Cortex of kidney (tissue), 1 donor: ENCODE measurements around the gene SPINK1.
"Not testable (repeated sequence)": the region's sequence is repeated elsewhere in the genome, so short reads cannot be mapped to it uniquely, and the experiment has no call there.

ENCODE experiments used
- DNase-seq: peaks from one replicate; lab custom pipeline; 2025; lab: John Stamatoyannopoulos, UW

The SPINK1 gene

DNA sequence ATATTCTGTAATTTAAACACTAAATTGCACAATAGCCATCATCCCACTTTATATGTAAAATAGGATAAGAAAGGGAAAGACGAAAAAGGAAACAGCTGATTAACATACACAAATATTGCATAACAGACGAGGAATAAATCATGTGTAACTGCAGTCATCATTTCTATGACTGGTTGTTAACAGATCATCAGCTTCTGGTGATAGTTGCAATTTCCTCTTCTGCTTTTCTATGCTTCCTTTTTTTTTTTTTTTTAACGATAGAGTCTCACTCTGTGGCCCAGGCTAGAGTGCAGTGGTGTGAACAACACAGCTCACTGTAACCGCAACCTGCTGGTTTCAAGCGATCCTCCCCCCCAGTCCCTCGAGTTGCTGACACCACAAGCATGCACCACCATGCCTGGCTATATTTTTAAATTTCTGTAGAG is 26.4 kb downstream of the SPINK1 start:
- DNase-seq = no peak

DNA sequence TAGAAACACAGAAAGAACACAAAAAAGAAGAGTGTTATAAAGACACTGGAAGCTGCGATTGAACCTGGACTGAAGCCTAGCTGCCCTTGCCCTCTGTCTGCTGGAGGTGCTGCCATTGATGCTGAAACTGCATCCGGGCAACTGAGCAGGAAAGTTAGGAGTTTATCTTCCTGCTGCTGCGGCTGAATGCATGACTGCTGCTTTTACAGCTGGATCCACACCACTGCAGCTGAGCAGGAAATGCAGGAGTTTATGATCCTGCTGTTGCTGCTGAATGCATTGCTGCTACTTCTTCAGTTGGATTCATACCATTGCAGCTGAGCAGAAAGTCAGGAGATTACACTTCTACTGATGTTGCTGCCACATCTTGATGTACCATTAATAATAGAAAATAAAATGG is 27.1 kb downstream of the SPINK1 start:
- no peak for DNase-seq

DNA sequence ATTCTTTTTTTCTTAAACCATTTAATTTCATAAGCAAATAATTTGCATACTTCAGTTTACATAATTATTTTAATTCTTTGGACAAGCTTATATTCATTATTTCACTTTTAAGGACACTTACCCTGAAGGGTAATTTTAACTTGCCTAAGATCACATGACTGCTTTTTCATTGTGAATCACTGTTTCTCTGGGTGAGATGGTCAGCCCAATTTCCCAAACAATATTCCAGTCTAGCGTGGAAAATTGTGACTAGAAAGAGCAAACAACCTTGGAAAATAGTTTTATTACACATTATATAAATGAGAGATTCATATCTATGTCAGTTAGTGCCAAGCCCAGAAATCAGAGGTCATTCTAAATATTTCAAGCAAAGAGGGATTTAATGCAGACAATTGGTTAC is 27.5 kb downstream of the SPINK1 start:
- DNase-seq = no peak

DNA sequence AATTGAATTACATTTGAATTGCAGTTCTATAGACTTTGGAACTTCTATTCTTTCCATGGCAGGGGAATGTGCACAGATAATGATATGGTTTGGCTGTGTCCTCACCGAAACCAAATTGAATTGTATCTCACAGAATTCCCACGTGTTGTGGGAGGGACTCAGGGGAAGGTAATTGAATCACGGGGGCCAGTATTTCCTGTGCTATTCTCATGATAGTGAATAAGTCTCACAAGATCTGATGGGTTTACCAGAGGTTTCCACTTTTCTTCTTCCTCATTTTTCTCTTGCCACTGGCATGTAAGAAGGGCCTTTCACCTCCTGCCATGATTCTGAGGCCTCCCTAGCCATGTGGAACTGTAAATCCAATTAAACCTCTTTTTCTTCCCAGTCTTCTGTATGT is 28.3 kb downstream of the SPINK1 start:
- not testable (repeated sequence) for DNase-seq

DNA sequence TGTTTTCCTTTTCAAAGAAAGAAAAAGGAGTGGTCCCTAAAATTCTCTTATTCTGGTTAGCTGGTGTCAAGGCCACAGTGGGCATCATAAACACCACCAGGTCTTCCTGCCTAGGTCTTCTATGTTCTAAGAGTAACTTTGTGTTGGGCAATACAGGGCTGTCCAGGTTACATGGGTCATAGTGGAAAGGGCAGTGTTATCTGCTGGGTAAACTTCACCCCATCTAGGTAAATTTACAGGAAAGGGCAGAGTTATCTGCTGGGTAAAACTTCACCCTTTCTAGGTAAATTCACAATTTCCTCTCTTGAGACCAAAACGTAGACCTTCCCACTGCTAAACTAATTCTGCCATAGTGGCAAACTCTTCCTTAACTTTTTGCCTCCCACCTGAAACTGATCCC is 30.0 kb downstream of the SPINK1 start:
- DNase-seq = no peak

DNA sequence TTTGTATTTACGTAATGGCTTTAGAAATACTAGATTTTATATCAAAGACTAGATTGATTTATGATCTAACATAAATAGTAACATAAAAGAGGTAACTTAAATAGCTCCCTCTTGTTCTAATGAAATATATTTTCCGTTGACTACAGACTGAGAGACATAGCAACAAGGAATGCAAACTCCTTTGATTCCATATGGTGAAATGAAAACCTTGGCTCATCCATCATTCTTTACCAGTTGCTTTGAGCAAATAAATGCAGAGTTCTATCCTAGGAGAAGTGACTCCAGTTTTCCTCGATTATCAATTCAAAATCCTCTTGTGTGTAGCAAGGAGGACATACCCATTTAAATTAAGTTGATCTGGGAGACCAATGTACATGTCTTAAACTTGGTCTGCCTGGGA is 31.0 kb downstream of the SPINK1 start:
- no peak for DNase-seq

DNA sequence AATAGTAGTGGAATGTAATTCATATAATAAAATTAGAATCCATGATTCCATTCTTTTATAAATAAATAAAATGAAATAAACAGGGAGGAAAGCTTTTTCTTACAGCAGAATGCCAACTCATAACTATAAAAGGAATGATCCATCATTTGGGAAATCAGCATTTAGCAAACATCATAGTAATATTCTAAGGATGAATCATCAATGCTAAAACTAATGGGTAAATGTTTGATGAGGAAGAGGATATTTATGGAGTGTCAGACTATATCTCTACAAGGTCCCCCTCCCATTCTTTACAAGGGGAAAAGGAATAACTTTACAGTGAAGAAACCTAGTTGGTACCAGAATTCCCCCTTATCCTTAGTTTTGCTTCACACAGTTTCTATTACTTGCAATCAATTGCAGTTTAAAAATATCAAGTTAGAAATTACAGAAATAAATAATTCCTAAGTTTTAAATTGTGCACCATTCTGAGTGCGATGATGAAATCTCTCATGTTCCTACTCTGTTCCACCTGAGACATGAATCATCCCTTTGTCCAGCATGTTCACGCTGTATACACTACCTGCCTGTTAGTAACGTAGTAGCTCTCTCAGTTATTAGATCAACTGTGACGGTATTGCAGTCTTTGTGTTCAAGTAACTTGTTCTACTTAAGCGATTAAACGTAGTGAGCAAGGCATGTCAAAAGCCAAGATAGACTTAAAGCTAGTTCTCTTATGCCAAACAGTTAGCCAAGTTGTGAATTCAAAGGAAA is 34.7 kb downstream of the SPINK1 start:
- DNase-seq = no peak

DNA sequence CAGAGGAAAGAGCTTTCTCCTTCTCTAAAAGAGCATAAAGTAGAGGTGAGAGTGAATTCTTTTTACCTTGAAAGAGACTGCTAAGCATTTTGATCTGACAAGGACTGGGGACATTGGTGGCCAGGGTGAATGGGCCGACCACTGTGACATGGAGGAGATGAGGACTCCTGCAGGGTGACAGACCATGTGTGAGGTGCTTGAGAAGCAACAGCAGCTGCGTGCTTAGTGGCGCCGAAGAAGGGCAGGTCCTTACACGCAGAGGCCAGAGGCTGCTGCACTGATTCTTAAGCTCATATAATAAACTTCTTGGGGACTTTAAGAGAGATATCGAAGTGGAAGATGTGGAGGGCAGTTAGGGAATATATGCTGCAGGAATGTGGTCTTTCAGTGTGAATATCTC is 40.3 kb downstream of the SPINK1 start:
- no peak for DNase-seq

DNA sequence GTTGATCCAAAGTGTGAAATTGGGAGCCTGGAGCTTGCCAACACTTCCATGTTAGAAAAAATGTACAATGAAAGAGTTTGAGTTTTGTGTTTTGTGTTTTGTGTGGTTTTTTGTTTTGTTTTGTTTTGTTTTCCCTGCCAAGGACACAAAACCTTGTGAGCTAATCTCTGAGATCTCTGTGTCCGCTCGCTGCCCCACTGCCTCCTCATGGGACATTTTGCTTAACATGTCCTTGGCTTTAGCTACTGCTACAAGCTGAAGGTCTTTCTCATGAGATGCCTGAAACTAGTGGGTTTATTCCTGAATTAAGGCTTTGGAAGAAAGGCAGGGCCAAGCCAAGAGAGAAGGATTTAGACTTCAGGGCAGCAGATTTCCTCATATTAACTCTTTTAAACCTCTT is 41.7 kb downstream of the SPINK1 start:
- no peak for DNase-seq

DNA sequence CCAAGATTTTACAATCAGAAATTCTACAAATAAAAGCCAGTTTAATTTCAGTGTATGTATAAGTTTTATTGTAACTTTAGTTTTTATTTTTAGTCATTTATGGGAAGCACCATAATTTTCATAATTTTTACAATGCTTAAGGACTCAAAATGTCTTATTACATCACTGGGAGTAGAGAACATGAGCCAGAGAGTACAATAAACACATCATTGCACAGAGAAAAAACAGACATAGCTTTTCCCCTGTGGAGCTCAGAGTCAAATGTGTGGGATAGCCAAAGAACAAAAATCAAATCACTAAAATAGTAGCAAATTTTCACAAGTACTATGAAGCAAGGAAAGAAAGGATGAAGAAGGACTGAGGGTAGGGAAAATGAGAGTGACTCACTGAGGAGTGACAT is 43.4 kb downstream of the SPINK1 start:
- no peak for DNase-seq

DNA sequence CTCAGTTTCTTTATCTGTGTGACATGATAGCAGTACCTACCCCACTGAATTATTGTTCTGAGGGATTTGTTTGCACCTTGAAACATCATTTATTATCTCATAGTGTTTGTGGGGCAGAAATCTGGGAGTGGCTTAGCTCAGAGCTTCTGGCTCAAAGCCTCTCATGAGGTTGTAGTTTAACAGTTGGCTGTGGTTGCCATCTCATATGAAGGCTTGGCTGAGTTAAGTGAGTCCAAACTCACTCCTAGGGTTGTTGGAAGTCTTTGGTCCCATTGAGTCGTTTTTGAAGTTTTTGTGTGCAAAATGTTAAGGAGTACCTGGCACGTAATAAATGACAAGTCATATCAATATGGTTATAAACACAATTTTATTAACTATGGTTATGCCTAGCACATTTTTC is 45.3 kb downstream of the SPINK1 start:
- DNase-seq = no peak

DNA sequence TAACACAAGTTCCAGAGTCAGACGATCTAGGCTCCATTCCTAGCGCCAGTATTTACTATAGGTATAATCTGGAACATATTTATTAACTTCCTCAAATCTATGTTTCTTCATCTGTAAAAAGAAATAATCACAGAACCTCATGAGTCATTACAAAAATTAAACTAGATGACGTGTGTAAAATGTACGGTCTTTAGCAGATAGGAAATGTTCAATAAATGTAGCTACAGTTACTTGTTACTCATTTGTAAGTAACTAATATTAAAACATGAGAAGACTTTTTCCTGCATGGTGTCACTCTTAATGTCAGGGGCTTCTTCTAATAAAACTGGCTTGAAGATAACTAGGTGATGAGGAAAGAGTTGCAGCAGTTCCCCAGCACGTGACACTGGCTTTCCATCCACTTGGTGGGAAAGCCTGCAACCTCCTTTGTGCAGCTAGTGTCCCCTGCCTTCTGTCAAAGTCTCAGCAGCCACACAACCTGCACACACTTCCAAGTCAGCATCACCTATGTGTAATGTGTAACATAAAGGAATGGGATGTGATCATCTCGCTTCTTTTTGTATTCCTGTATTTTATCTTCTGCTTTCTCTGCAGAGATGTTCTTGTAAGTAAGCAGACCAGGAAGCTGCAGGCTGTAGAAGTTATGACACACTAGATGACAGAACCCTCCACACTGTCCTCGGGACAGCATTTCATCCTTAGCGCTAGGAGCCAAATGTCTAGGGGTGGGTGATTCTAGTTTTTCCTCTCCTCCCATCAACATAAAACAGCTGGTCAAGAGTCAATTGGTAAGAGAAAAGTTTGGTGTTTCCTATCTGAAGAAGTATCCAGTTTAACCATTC is 47.1 kb downstream of the SPINK1 start:
- no peak for DNase-seq

DNA sequence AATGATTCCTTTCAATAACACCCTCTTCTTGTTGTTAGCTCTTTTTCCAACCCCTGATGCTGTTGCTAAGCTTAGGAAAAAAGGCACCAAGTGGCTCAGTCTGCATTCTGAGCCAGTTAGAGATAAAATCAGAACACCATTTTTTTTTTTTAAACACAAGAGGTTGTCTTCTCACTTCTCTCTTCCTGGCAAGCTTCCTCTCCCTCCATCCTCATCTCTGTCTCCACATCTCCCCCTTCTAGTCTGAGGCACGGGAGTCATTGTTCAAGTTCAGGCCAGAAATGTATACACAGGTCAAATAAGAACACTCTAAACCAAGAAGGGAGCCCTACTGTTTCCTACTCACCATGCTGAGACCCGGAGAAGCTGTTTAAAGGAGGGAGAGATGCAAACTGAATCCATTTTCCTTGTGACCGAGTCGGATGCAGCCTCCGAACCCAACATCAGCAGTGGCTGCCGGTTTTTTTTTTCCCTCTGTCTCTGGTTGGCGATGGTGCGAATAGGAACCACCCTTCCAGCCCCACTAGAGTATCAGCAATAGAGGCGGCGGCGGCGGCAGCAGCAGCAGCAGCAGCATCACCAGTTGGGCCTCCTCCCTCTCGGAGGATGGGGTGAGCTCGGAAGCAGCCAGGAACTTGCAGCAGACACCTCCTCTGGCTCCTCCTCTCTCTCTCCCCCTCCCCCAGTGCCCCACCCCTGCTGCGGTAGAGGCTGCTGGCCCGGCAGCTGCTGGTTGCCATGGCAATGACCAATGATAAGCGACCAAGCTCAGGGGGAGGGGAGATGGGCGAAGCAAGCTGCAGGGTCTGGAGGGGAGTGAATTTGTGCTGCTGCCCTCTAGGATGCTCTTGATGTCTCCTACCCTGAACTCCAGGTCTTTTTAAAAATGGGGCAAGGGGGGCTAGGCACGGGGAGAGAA is 49.1 kb downstream of the SPINK1 start, which contains the start of gene JAKMIP2:
Gene JAKMIP2, minus strand, starts transcription at position 619 of the 919 bp plus-strand sequence. CDS start 110,922 bp downstream, outside the sequence.
- DNase-seq = no peak

DNA sequence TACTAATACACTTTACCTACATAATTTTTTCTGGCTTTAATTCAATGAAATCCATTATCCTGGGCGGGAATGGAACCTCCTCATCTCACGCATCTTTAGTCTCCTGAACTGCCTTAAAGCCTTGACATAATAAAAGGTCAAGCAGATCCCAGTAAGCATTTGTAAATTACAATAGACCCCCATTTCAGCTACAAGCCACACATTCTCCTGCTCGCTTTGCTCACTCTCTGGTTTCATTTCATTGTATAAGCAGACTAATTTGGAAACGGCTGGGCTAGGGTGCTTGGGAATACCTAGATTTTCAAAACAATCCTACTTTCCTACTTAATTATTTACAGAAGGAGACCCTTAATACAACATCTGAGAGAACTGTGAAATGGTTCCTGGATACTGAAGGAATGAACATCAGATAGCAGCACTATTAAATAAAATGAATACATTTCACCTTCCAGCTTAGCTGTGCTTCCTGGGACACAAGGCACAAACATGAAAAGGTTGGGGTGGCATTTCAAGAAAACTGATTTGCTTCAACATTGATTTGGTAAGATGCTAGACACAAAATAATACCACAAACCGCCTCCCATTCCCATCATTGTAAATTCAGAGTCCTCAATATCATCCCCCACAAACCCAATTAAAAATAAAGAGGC is 50.4 kb downstream of the SPINK1 start:
- DNase-seq = no peak

DNA sequence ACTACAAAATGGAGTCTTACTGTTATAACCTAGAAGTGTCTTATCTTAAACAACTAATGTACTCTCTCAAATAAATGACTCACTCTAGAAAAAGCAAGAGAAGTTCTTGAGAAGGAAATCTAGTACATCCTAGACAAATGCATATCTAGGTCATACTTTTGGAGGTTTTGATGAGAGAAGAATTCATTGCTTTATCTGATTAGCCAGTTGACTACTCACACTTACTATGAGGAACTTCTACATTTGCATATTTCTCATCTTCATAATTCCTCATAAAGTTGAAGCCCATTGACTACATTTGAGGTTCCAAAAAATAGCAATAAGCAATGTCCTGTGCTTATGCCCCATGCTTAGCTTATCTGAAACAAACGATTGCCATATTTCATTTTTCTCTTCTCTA is 51.8 kb downstream of the SPINK1 start:
- DNase-seq = no peak

DNA sequence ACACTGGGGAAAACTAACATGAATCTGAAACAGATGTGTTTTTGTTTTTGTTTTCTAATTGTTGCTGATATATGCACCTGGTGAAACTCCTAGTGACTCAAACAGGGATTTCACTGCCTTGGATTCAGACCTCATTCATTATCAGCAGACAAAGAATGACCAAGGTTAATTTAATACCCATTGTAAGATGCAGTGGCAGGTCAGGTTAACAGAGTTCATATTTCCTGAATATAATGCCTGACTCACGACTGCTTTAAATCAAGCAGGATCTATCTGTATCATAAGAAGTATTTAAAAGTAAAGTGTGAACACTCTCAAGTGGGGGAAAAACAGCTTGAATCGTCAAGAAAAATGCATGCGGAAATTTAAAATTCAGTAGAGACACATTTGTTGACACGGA is 54.5 kb downstream of the SPINK1 start:
- DNase-seq = no peak
